ES-I3 (cell line): ENCODE measurements around the gene MALT1.

Experiments used
- H3K36me3 ChIP-seq: 2 replicates; pipeline ENCODE4 v1.6.1; 2013; ENCODE audit warnings: mild to moderate bottlenecking, low read length, control low read depth, moderate library complexity; ENCODE audit not compliant: insufficient read depth
- H3K4me1 ChIP-seq: 2 replicates; pipeline ENCODE4 v1.6.1; 2013; ENCODE audit warnings: mild to moderate bottlenecking, control low read depth, low read length; ENCODE audit not compliant: insufficient read depth
- H3K9ac ChIP-seq: 2 replicates; pipeline ENCODE4 v1.6.1; 2013; ENCODE audit warnings: low read depth, mild to moderate bottlenecking, low read length, moderate library complexity
- H3K9me3 ChIP-seq: 2 replicates; pipeline ENCODE4 v1.6.1; 2013; ENCODE audit warnings: mild to moderate bottlenecking, low read length, moderate library complexity; ENCODE audit not compliant: control insufficient read depth, insufficient read depth

Gene MALT1

GRCh38 chr18:58671111-58671631 is at the start of gene MALT1:
Gene MALT1 (plus strand): TSS chr18:58671465. CDS start chr18:58671644, 179 bp downstream.
- no peaks in the 10 kb centered on the region for H3K36me3 ChIP-seq
- peaks cover 14% of the 10 kb centered on the region; the same call in 1 of the 2 replicates for H3K4me1 ChIP-seq
- no peaks in the 10 kb centered on the region for H3K9me3 ChIP-seq
- H3K9ac ChIP-seq: peak within 1 kb of the TSS; percentile 87

- Histone ChIP-seq H3K9me3 (no peaks in the 10 kb centered on the region), H3K4me1 (peaks cover 16% of the 10 kb centered on the region), H3K36me3 (no peaks in the 10 kb centered on the region), H3K9ac (no peak overlapping the region)
Measured at GRCh38 chr18:58624011-58624410, 47.3 kb upstream of the MALT1 start.

GRCh38 chr18:58625839-58626238 is 45.4 kb upstream of the MALT1 start:
- H3K9ac ChIP-seq: no peak overlapping the region
- H3K4me1 ChIP-seq: peaks cover 20% of the 10 kb centered on the region
- H3K36me3 ChIP-seq: no peaks in the 10 kb centered on the region
- H3K9me3 ChIP-seq: no peaks in the 10 kb centered on the region

GRCh38 chr18:58630071-58630470 is 41.2 kb upstream of the MALT1 start:
- Histone ChIP-seq H3K36me3 (no peaks in the 10 kb centered on the region), H3K4me1 (peaks cover 20% of the 10 kb centered on the region), H3K9ac (no peak overlapping the region), H3K9me3 (no peaks in the 10 kb centered on the region)

GRCh38 chr18:58631301-58631700 is 40.0 kb upstream of the MALT1 start:
- no peak overlapping the region for H3K9ac ChIP-seq
- H3K9me3 ChIP-seq: no peaks in the 10 kb centered on the region
- H3K4me1 ChIP-seq: peaks cover 17% of the 10 kb centered on the region
- no peaks in the 10 kb centered on the region for H3K36me3 ChIP-seq

- H3K9me3 ChIP-seq: no peaks in the 10 kb centered on the region
- peaks cover 17% of the 10 kb centered on the region for H3K4me1 ChIP-seq
- no peaks in the 10 kb centered on the region for H3K36me3 ChIP-seq
- H3K9ac ChIP-seq: no peak overlapping the region
Measured at GRCh38 chr18:58632552-58632951, 38.7 kb upstream of the MALT1 start.

- peaks cover 18% of the 10 kb centered on the region for H3K4me1 ChIP-seq
- no peaks in the 10 kb centered on the region for H3K9me3 ChIP-seq
- H3K36me3 ChIP-seq: no peaks in the 10 kb centered on the region
- H3K9ac ChIP-seq: no peak overlapping the region
Measured at GRCh38 chr18:58633874-58634273, 37.4 kb upstream of the MALT1 start.

GRCh38 chr18:58635891-58636290 is 35.4 kb upstream of the MALT1 start:
- no peak overlapping the region for H3K9ac ChIP-seq

GRCh38 chr18:58637197-58637596 is 34.1 kb upstream of the MALT1 start:
- H3K9ac ChIP-seq: no peak overlapping the region
- no peaks in the 10 kb centered on the region for H3K36me3 ChIP-seq
- H3K9me3 ChIP-seq: no peaks in the 10 kb centered on the region
- H3K4me1 ChIP-seq: peaks cover 30% of the 10 kb centered on the region

More at GRCh38 chr18:58635891-58636290, 35.4 kb upstream of the MALT1 start:
- H3K4me1 ChIP-seq: peaks cover 20% of the 10 kb centered on the region
- no peaks in the 10 kb centered on the region for H3K9me3 ChIP-seq
- no peaks in the 10 kb centered on the region for H3K36me3 ChIP-seq

GRCh38 chr18:58637946-58638345 is 33.3 kb upstream of the MALT1 start:
- no peaks in the 10 kb centered on the region for H3K36me3 ChIP-seq
- H3K4me1 ChIP-seq: peaks cover 30% of the 10 kb centered on the region
- no peaks in the 10 kb centered on the region for H3K9me3 ChIP-seq
- H3K9ac ChIP-seq: no peak overlapping the region

- peaks cover 30% of the 10 kb centered on the region for H3K4me1 ChIP-seq
- no peaks in the 10 kb centered on the region for H3K36me3 ChIP-seq
- no peak overlapping the region for H3K9ac ChIP-seq
- H3K9me3 ChIP-seq: no peaks in the 10 kb centered on the region
Measured at GRCh38 chr18:58638441-58638840, 32.8 kb upstream of the MALT1 start.

- Histone ChIP-seq H3K9me3 (no peaks in the 10 kb centered on the region), H3K4me1 (peaks cover 30% of the 10 kb centered on the region), H3K36me3 (no peaks in the 10 kb centered on the region), H3K9ac (no peak overlapping the region)
Measured at GRCh38 chr18:58639237-58639636, 32.0 kb upstream of the MALT1 start.

GRCh38 chr18:58639751-58640427 is 31.4 kb upstream of the MALT1 start:
- H3K9me3 ChIP-seq: 0 out of 2 replicates have a peak, but pooled peaks cover 2% of the 10 kb centered on the region
- H3K36me3 ChIP-seq: no peaks in the 10 kb centered on the region
- H3K4me1 ChIP-seq: peaks cover 30% of the 10 kb centered on the region
- H3K9ac ChIP-seq: peak overlapping the region; percentile 14; the same call in 1 of the 2 replicates

- no peaks in the 10 kb centered on the region for H3K36me3 ChIP-seq
- H3K9ac ChIP-seq: peak overlapping the region; percentile 14; the same call in 1 of the 2 replicates
- peaks cover 30% of the 10 kb centered on the region for H3K4me1 ChIP-seq
- H3K9me3 ChIP-seq: 0 out of 2 replicates have a peak, but pooled peaks cover 2% of the 10 kb centered on the region
Measured at GRCh38 chr18:58640428-58640805, 30.8 kb upstream of the MALT1 start.

GRCh38 chr18:58640891-58641610 is 30.2 kb upstream of the MALT1 start:
- no peaks in the 10 kb centered on the region for H3K36me3 ChIP-seq
- peaks cover 30% of the 10 kb centered on the region for H3K4me1 ChIP-seq
- 0 out of 2 replicates have a peak, but pooled peaks cover 2% of the 10 kb centered on the region for H3K9me3 ChIP-seq
- no peak overlapping the region for H3K9ac ChIP-seq
